Testis (tissue), 2 donors: ENCODE data around the gene UBB.

ENCODE experiments used
- POLR2A ChIP-seq: fragments of 450-650 bp; IDR thresholded peaks from one replicate; pipeline ENCODE4 v1.6.1; 2017; ENCODE audit warnings: antibody characterized with exemption, mild to moderate bottlenecking, moderate library complexity
- TF ChIP-seq, protein P1 (sequence below), 3 experiments: fragments of 450-650 bp in 2 of 3; fragments of 200-600 bp in 1 of 3; sonication (generic) in 1 of 3; IDR thresholded peaks; one replicate each; pipeline ENCODE4 v1.5.1; 2016 to 2019; ENCODE audit warnings: antibody characterized with exemption in 3 of 3, mild to moderate bottlenecking in 2 of 3, moderate library complexity in 1 of 3

DNA sequence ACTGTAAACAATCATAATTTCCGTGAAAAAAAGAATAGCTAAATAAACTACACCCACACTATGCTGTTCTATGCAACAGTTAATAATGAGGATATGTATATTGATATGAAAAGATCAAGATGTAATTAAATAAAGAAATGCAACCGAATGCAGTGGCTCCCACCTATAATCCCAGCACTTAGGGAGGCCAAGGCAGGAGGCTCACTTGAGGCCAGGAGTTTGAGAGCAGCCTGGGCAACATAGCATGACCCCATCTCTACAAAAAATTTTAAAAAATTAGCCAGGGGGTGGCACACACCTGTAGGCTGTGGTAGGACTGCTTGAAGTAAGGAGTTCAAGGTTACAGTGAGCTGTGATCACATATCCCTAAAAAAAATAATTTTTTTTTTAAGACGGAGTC lies 42.5 kb upstream of the UBB start:
- TF ChIP-seq, protein P1, sequence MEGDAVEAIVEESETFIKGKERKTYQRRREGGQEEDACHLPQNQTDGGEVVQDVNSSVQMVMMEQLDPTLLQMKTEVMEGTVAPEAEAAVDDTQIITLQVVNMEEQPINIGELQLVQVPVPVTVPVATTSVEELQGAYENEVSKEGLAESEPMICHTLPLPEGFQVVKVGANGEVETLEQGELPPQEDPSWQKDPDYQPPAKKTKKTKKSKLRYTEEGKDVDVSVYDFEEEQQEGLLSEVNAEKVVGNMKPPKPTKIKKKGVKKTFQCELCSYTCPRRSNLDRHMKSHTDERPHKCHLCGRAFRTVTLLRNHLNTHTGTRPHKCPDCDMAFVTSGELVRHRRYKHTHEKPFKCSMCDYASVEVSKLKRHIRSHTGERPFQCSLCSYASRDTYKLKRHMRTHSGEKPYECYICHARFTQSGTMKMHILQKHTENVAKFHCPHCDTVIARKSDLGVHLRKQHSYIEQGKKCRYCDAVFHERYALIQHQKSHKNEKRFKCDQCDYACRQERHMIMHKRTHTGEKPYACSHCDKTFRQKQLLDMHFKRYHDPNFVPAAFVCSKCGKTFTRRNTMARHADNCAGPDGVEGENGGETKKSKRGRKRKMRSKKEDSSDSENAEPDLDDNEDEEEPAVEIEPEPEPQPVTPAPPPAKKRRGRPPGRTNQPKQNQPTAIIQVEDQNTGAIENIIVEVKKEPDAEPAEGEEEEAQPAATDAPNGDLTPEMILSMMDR (IDR thresholded peaks at IDR 0.05) = no peak
- TF ChIP-seq POLR2A = no peak
